Neural cell (in vitro differentiated cells): ENCODE data around the gene NAP1L1. TPM values are rescaled to one million over a fixed set of nuclear protein-coding genes. Genes with fewer than 3 reads are reported as not detected.

ENCODE experiments used
- H2AFZ ChIP-seq: fragments of 200-600, 300-800 bp; sonication (generic), shearing (Covaris generic); 2 replicates; pipeline ENCODE4 v1.6.0; 2014; ENCODE audit warnings: low read depth, mild to moderate bottlenecking, antibody characterized with exemption, low read length, moderate library complexity
- H3F3A ChIP-seq: fragments of 200-600 bp; shearing (Covaris generic); 2 replicates; pipeline ENCODE4 v1.6.1; 2016; ENCODE audit warnings: mild to moderate bottlenecking, moderate library complexity, mixed read lengths, antibody characterized with exemption, low read length; ENCODE audit not compliant: insufficient read depth, poor library complexity, severe bottlenecking
- H3K27ac ChIP-seq: fragments of 200-600, 300-800 bp; sonication (generic), shearing (Covaris generic); 2 replicates; pipeline ENCODE4 v1.5.1; 2014; ENCODE audit warnings: mild to moderate bottlenecking, low read length, moderate library complexity
- H3K27me3 ChIP-seq: fragments of 300-800, 200-600 bp; sonication (generic), shearing (Covaris generic); 2 replicates; pipeline ENCODE4 v1.6.0; 2014; ENCODE audit warnings: mild to moderate bottlenecking, low read depth, low read length, moderate library complexity; ENCODE audit not compliant: insufficient read depth
- H3K36me3 ChIP-seq: fragments of 300-800, 200-600 bp; sonication (generic), shearing (Covaris generic); 2 replicates; pipeline ENCODE4 v1.5.1; 2014; ENCODE audit warnings: mild to moderate bottlenecking, antibody characterized with exemption, low read length, moderate library complexity; ENCODE audit not compliant: insufficient read depth
- H3K4me2 ChIP-seq: fragments of 300-800, 200-600 bp; sonication (generic), shearing (Covaris generic); 2 replicates; pipeline ENCODE4 v1.6.0; 2014; ENCODE audit warnings: mild to moderate bottlenecking, low read length
- H3K4me3 ChIP-seq: fragments of 300-800, 200-600 bp; sonication (generic), shearing (Covaris generic); 2 replicates; pipeline ENCODE4 v1.5.1; 2014; ENCODE audit warnings: mild to moderate bottlenecking, low read length, moderate library complexity
- H3K79me2 ChIP-seq: fragments of 200-600 bp; shearing (Covaris generic); replicated peaks from 2 replicates; pipeline ENCODE4 v1.6.0; 2014; ENCODE audit warnings: mild to moderate bottlenecking, low read length, moderate library complexity; ENCODE audit not compliant: insufficient read depth
- H3K9ac ChIP-seq: fragments of 300-800, 200-600 bp; sonication (generic), shearing (Covaris generic); 2 replicates; pipeline ENCODE4 v1.6.1; 2016; ENCODE audit warnings: mild to moderate bottlenecking, low read length, mixed read lengths
- H3K9me2 ChIP-seq: fragments of 200-600 bp; shearing (Covaris generic); 2 replicates; pipeline ENCODE4 v1.6.1; 2016; ENCODE audit warnings: mild to moderate bottlenecking, low read length, mixed read lengths; ENCODE audit not compliant: insufficient read depth
- H3K9me3 ChIP-seq: fragments of 200-600, 300-800 bp; sonication (generic), shearing (Covaris generic); 2 replicates; pipeline ENCODE4 v1.6.1; 2016; ENCODE audit warnings: mild to moderate bottlenecking, mixed run types, low read length, moderate library complexity, mixed read lengths
- H4K20me1 ChIP-seq: fragments of 200-600 bp; shearing (Covaris generic); 2 replicates; pipeline ENCODE4 v1.6.1; 2016; ENCODE audit warnings: mild to moderate bottlenecking, mixed run types; ENCODE audit not compliant: insufficient read depth
- CTCF ChIP-seq: fragments of 450-650 bp; IDR thresholded peaks from 2 replicates; pipeline ENCODE4 v1.5.1; 2014; ENCODE audit warnings: antibody characterized with exemption, mild to moderate bottlenecking, moderate library complexity; ENCODE audit not compliant: poor library complexity, severe bottlenecking
- EP300 ChIP-seq: fragments of 450-650 bp; conservative IDR thresholded peaks from 2 replicates; pipeline ENCODE4 v1.6.1; 2014; ENCODE audit warnings: antibody characterized with exemption, mild to moderate bottlenecking, moderate library complexity; ENCODE audit not compliant: poor library complexity, severe bottlenecking
- EZH2 ChIP-seq: fragments of 200-600, 300-800 bp; shearing (Covaris generic), sonication (generic); IDR thresholded peaks from 2 replicates; pipeline ENCODE4 v1.6.1; 2014; ENCODE audit warnings: antibody characterized with exemption, low read length, borderline replicate concordance, mild to moderate bottlenecking; ENCODE audit not compliant: insufficient read depth, poor library complexity, severe bottlenecking
- MXI1 ChIP-seq: fragments of 450-650 bp; conservative IDR thresholded peaks from 2 replicates; pipeline ENCODE4 v1.6.1; 2014; ENCODE audit warnings: antibody characterized with exemption, mild to moderate bottlenecking; ENCODE audit not compliant: poor library complexity, severe bottlenecking
- POLR2AphosphoS5 ChIP-seq: IDR thresholded peaks from 2 replicates; pipeline ENCODE4 v1.6.1; 2012
- RAD21 ChIP-seq: fragments of 450-650 bp; conservative IDR thresholded peaks from 2 replicates; pipeline ENCODE4 v1.6.1; 2014; ENCODE audit warnings: antibody characterized with exemption, mild to moderate bottlenecking, moderate library complexity
- REST ChIP-seq: IDR thresholded peaks from 2 replicates; pipeline ENCODE4 v1.6.1; 2012; ENCODE audit warnings: borderline replicate concordance
- SMC3 ChIP-seq: fragments of 450-650 bp; conservative IDR thresholded peaks from 2 replicates; pipeline ENCODE4 v1.6.1; 2014; ENCODE audit warnings: antibody characterized with exemption, mild to moderate bottlenecking, moderate library complexity; ENCODE audit not compliant: poor library complexity
- TAF1 ChIP-seq: IDR thresholded peaks from 2 replicates; pipeline ENCODE4 v1.6.1; 2012; ENCODE audit warnings: low read depth
- polyA plus RNA-seq: library from polyadenylated mRNA; depleted of rRNA; stranded (reverse); fragments of >200 nt; gene quantifications from 2 replicates; pipeline ENCODE4 v1.2.3, GENCODE V29; 2014

NAP1L1 gene
- polyA plus RNA-seq, 1 donor from 2014 or later: 359 TPM

GRCh38 chr12:76106631-76107030 lies 22.1 kb upstream of the NAP1L1 start:
- H2AFZ ChIP-seq: no peak overlapping the region
- H3F3A ChIP-seq: no peaks in the 10 kb centered on the region
- no peak overlapping the region for H3K27ac ChIP-seq
- H3K4me3 ChIP-seq: no peak overlapping the region
- H4K20me1 ChIP-seq: no peaks in the 10 kb centered on the region
- H3K9me2 ChIP-seq: no peaks in the 10 kb centered on the region
- no peaks in the 10 kb centered on the region for H3K9me3 ChIP-seq
- no peaks in the 10 kb centered on the region for H3K27me3 ChIP-seq
- no peak overlapping the region for H3K9ac ChIP-seq
- H3K79me2 ChIP-seq: no peaks in the 10 kb centered on the region
- TF ChIP-seq MXI1 (no peak), POLR2AphosphoS5 (no peak), EZH2 (no peak), CTCF (no peak), TAF1 (no peak)
- no peaks in the 10 kb centered on the region for H3K36me3 ChIP-seq
- H3K4me2 ChIP-seq: no peak overlapping the region

- no peaks in the 10 kb centered on the region for H3K79me2 ChIP-seq
- H3K27me3 ChIP-seq: no peaks in the 10 kb centered on the region
- H2AFZ ChIP-seq: no peak overlapping the region
- H3K9me3 ChIP-seq: no peaks in the 10 kb centered on the region
- no peak overlapping the region for H3K4me3 ChIP-seq
- no peak overlapping the region for H3K4me2 ChIP-seq
- H3K9ac ChIP-seq: no peak overlapping the region
- no peaks in the 10 kb centered on the region for H4K20me1 ChIP-seq
- H3K9me2 ChIP-seq: no peaks in the 10 kb centered on the region
- H3K36me3 ChIP-seq: no peaks in the 10 kb centered on the region
- no peaks in the 10 kb centered on the region for H3F3A ChIP-seq
- TF ChIP-seq EZH2: no peak
- TF ChIP-seq POLR2AphosphoS5: no peak
- no peak for TF ChIP-seq EP300
- TF ChIP-seq TAF1: no peak
- no peak for TF ChIP-seq REST
- TF ChIP-seq SMC3: no peak
- TF ChIP-seq MXI1: no peak
- TF ChIP-seq RAD21: no peak
- TF ChIP-seq CTCF: no peak
- no peak overlapping the region for H3K27ac ChIP-seq
These were observed 19.5 kb upstream of the NAP1L1 start for GRCh38 chr12:76103958-76104357.
